ENCODE measurements around the gene PDE3A. TPM values are rescaled to one million over a fixed set of nuclear protein-coding genes. Genes with fewer than 3 reads are reported as not detected.

The PDE3A gene
- total RNA-seq, 1 donor from 2014 or later = 5.5 TPM

DNA sequence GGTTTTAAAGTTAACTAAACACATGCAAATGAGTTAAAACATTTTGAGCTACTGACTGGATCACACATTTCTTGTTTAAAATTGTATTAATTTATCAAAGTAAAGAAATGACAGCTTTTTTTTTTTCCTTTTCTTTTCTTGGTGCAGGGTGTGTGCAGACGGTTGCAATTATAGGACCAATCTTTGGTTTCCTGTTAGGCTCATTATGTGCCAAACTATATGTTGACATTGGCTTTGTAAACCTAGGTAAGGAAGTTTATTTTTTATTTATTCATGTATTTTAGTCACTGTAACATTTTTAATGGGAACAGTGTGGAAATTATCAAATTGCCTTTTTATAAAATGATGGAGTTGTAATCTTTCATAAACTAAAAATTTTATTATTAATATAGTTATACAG, 348.6 kb downstream of the PDE3A start:
- no peak overlapping the region for H3K27ac ChIP-seq
- DNase-seq (no peak), ATAC-seq (no peak)
- H3K27me3 ChIP-seq (ENCODE audit: low read depth) = no peaks in the 10 kb centered on the region
- no peaks in the 10 kb centered on the region for H3K4me1 ChIP-seq
- intact Hi-C loops (cut with DNase I) = no loop called here
- TF ChIP-seq, protein P1, sequence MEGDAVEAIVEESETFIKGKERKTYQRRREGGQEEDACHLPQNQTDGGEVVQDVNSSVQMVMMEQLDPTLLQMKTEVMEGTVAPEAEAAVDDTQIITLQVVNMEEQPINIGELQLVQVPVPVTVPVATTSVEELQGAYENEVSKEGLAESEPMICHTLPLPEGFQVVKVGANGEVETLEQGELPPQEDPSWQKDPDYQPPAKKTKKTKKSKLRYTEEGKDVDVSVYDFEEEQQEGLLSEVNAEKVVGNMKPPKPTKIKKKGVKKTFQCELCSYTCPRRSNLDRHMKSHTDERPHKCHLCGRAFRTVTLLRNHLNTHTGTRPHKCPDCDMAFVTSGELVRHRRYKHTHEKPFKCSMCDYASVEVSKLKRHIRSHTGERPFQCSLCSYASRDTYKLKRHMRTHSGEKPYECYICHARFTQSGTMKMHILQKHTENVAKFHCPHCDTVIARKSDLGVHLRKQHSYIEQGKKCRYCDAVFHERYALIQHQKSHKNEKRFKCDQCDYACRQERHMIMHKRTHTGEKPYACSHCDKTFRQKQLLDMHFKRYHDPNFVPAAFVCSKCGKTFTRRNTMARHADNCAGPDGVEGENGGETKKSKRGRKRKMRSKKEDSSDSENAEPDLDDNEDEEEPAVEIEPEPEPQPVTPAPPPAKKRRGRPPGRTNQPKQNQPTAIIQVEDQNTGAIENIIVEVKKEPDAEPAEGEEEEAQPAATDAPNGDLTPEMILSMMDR (IDR thresholded peaks at IDR 0.05) = no peak
- H3K36me3 ChIP-seq = no peaks in the 10 kb centered on the region
- no peak overlapping the region for H3K4me3 ChIP-seq
- H3K9me3 ChIP-seq = no peaks in the 10 kb centered on the region

DNA sequence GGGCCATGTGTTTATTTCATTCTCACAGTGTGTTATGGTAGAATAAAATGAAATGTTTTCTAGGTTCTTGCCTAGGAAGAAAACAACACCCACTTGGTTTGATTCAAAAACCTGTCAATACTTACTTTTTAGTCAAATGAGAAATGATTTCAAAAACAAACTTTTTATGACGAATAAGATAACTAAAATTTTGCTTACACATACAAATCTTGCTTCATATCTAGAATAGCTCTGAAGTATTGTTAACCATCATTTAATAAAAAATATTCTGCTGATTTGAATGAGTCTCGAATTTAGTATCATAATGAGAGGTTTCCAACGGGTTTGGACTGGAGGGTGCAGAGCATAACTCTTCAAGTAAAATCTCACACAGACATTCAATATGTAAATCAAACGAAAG, 350.0 kb downstream of the PDE3A start:
- Histone ChIP-seq H3K27ac (no peak overlapping the region), H3K36me3 (no peaks in the 10 kb centered on the region), H3K27me3 (ENCODE audit: low read depth) (no peaks in the 10 kb centered on the region), H3K4me1 (no peaks in the 10 kb centered on the region), H3K9me3 (no peaks in the 10 kb centered on the region), H3K4me3 (no peak overlapping the region)
- ATAC-seq (no peak), DNase-seq (no peak)
- intact Hi-C loops (cut with DNase I) = no loop called here
- TF ChIP-seq, protein P1 (IDR thresholded peaks at IDR 0.05) = no peak

DNA sequence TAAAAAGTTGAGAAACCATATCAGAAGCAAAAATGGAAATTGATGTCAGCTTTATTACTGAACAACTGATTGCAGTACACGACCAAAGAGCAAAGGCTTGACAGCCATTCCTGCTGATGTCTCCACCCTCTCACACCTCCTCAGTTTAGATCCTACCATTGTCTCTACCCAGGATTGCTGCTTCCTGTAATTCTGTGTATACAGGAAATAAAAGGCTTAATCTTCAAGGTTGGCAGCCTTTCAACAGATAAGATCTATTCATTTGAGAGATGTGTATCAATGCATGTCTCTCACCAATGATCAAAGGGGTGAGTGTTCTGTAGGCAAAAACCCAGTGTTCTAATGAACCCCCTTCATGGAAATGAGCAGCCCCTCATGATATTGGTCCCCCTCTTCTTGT, 353.8 kb downstream of the PDE3A start:
- ATAC-seq = no peak
- no peak for DNase-seq
- Histone ChIP-seq H3K4me1 (no peaks in the 10 kb centered on the region), H3K36me3 (no peaks in the 10 kb centered on the region), H3K27me3 (ENCODE audit: low read depth) (no peaks in the 10 kb centered on the region), H3K9me3 (no peaks in the 10 kb centered on the region), H3K4me3 (no peak overlapping the region), H3K27ac (no peak overlapping the region)
- TF ChIP-seq, protein P1 (IDR thresholded peaks at IDR 0.05) = no peak
- intact Hi-C loops (cut with DNase I) = no loop called here

DNA sequence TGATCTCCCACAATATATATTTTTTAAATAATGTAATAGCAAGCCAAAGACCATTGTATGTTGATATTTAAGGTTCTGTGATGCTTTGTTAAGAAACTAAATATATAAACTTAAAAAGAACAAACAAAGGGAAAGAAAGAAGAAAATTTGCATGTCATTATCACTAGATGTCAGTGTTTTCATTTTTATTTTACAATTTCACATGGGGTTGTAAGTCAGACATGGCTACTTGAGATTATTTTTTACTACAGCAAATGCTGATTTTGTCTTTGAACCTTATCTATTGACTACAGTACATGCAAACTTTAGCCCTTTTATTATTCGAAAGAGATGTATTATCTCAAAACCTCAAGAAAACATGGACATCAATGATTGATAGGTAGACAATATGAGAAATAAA, 362.9 kb downstream of the PDE3A start:
- no peaks in the 10 kb centered on the region for H3K4me1 ChIP-seq
- ATAC-seq = no peak
- TF ChIP-seq, protein P1 (IDR thresholded peaks at IDR 0.05) = no peak
- no peaks in the 10 kb centered on the region for H3K9me3 ChIP-seq
- H3K27me3 ChIP-seq (ENCODE audit: low read depth) = no peaks in the 10 kb centered on the region
- no peak overlapping the region for H3K27ac ChIP-seq
- H3K36me3 ChIP-seq = no peaks in the 10 kb centered on the region
- no peak for DNase-seq
- H3K4me3 ChIP-seq = no peak overlapping the region
- intact Hi-C loops (cut with DNase I) = no loop called here

Measured in lower lobe of right lung (tissue), 2 donors.